ENCODE data around the gene UNC45A. TPM values are rescaled to one million over a fixed set of nuclear protein-coding genes. Genes with fewer than 3 reads are reported as not detected.
A peak's percentile ranks its signal among the peaks of the same experiment; 100 is the strongest.

Gene UNC45A
- total and polyA plus RNA-seq, 2 of the 4 experiments (the other 2 are of a cell fraction): 68.9 to 100 TPM

- Histone ChIP-seq H2AK5ac (ENCODE audit: low read depth, low read length) (no peak overlapping the region), H3K4me2 (ENCODE audit: low read depth, low read length) (no peak overlapping the region), H4K5ac (ENCODE audit: low read depth, low read length) (no peak overlapping the region), H3K27ac (ENCODE audit: insufficient read depth, low read length) (no peak overlapping the region), H3K9ac (ENCODE audit: low read depth, low read length) (no peak overlapping the region), H4K91ac (ENCODE audit: insufficient read depth, low read depth, low read length) (no peak overlapping the region), H3K56ac (ENCODE audit: extremely low read depth, insufficient read depth, low read length) (no peak overlapping the region), H3K27me3 (ENCODE audit: control insufficient read depth, insufficient read depth, low read length) (no peaks in the 10 kb centered on the region), H3K14ac (replicated peaks; ENCODE audit: low read depth, low read length) (no peak overlapping the region), H2BK120ac (ENCODE audit: low read depth, low read length) (no peak overlapping the region), H3K18ac (ENCODE audit: low read depth, low read length) (no peak overlapping the region), H3K23ac (ENCODE audit: low read depth, low read length) (no peak overlapping the region), H4K8ac (ENCODE audit: low read depth in 2 of 2, low read length in 2 of 2) (no peak overlapping the region), H3K36me3 (ENCODE audit: control insufficient read depth, insufficient read depth, low read length) (peaks cover 71% of the 10 kb centered on the region), H2BK20ac (ENCODE audit: low read depth, low read length) (no peak overlapping the region), H2AK9ac (replicated peaks; ENCODE audit: low read depth, low read length, poor library complexity) (peak overlapping the region; percentile 31), H3K4ac (ENCODE audit: low read depth, low read length) (no peak overlapping the region), H3K9me3 (ENCODE audit: control insufficient read depth, insufficient read depth, low read length) (no peaks in the 10 kb centered on the region), H3K79me1 (ENCODE audit: low read depth in 1 of 2, low read length in 2 of 2) (peaks cover 13 to 21% of the 10 kb centered on the region in 2 experiments), H3K4me1 (ENCODE audit: control insufficient read depth, insufficient read depth, low read length) (no peaks in the 10 kb centered on the region), H3K4me3 (ENCODE audit: insufficient read depth, low read depth, low read length) (no peak overlapping the region), H2BK5ac (ENCODE audit: low read depth, low read length, poor library complexity, severe bottlenecking) (no peak overlapping the region), H4K20me1 (ENCODE audit: insufficient read depth, low read length) (peaks cover 3% of the 10 kb centered on the region; the same call in 1 of the 2 replicates), H3K9me1 (ENCODE audit: insufficient read depth, low read length) (0 out of 2 replicates have a peak, but pooled peaks cover 4% of the 10 kb centered on the region), H2BK15ac (ENCODE audit: low read depth, low read length) (no peak overlapping the region), H2AFZ (replicated peaks; ENCODE audit: low read length, poor library complexity) (no peak overlapping the region)
- no TSS peak for BruUV-seq (replicated peaks)
- no peak for DNase-seq
- POLR2A ChIA-PET (ENCODE audit: unreplicated experiment): no interaction called here
- in situ Hi-C loops (cut with MboI; ENCODE audit: low sequenced_read_pairs) (no loop called here), intact Hi-C loops (cut with micrococcal nuclease) (no loop called here), dilution Hi-C loops (cut with HindIII; ENCODE audit: low sequenced_read_pairs, unreplicated experiment) (no loop called here)
- CTCF ChIA-PET: interaction anchor here (0.6 to 1.2 kb wide), 3 partner anchors 8 to 43 kb away, joined by 3 to 8 read pairs (median 6); partner anchors contain the start of gene UNC45A
- TF ChIP-seq POLR2A (IDR thresholded peaks at IDR 0.05; ENCODE audit: low read depth, low read length) (no peak), CHD1 (IDR thresholded peaks at IDR 0.05; ENCODE audit: low read depth, low read length) (no peak), RFX5 (IDR thresholded peaks at IDR 0.05; ENCODE audit: low read depth, low read length) (no peak), MXI1 (IDR thresholded peaks at IDR 0.05; ENCODE audit: borderline replicate concordance, low read depth, low read length) (no peak), BHLHE40 (IDR thresholded peaks at IDR 0.05; ENCODE audit: low read depth, low read length) (no peak), CTCF (conservative IDR thresholded peaks at IDR 0.05; ENCODE audit: low read depth, low read length) (no peak), RCOR1 (IDR thresholded peaks at IDR 0.05; ENCODE audit: insufficient replicate concordance, low read length) (no peak), RAD21 (IDR thresholded peaks at IDR 0.05; ENCODE audit: low read length) (no peak), MAZ (IDR thresholded peaks at IDR 0.05; ENCODE audit: borderline replicate concordance, low read depth, low read length) (no peak), SMC3 (IDR thresholded peaks at IDR 0.05; ENCODE audit: low read depth, low read length) (no peak), CEBPB (IDR thresholded peaks at IDR 0.05; ENCODE audit: low read depth, low read length) (no peak)
- 100% methylated on average over 1 of the region's 12 CpGs; no CpG with 5 or more reads in 1 of the 2 experiments for whole genome bisulfite sequencing, 2 experiments (ENCODE audit: extremely low coverage in 2 of 2, insufficient read length in 1 of 2)
- ATAC-seq (ENCODE audit: low read depth): no peak
Observed at GRCh38 chr15:90942354-90943120, 7.5 kb downstream of the UNC45A start.

All from IMR-90 (cell line).